HG03280 (cell line): ENCODE data around the gene PITRM1.

Source experiments
- ATAC-seq: cut with Tn5 transposase; IDR thresholded peaks from one replicate; pipeline ENCODE4 v1.9.1; 2021; ENCODE audit warnings: mild to moderate bottlenecking, moderate library complexity; ENCODE audit not compliant: unreplicated experiment

PITRM1 gene

DNA sequence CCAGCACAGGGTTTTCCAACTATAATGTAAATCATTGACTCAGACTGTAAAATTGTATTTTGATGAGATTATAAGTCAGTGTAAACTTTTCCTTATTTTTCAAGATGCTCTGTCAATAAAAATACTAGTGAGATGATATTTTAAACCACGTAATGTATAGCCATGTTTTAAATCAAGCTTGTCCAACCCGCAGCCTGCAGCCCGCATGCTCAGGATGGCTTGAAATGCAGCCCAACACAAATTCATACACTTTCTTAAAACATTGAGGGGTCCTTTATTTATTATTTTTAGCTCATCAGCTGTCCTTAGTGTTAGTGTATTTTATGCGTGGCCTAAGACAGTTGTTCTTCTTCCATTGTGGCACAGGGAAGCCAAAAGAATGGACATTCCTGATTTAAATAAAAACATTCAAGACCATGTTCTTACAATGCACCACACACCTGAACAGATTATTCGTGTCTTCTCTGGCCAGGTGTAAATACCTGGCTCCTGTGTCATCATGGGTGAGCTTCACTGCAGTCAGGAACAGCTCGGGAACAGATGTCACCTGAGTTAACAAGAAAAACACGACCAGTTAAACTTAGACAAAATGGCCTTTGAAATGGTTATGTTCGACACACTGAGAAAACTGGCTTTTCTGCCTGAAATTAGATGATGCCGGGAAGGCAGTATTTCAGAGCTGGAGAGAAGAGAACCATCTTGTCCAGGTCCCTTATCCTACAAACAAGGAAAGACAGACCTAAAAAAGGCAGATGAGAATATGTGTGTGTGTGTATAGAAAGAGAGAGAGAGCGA is 5.9 kb downstream of the PITRM1 start:
- no peak for ATAC-seq

- no peak for ATAC-seq
These were observed 7.4 kb downstream of the PITRM1 start for GRCh38 chr10:3165196-3165595.

- ATAC-seq: no peak
These were observed 8.7 kb downstream of the PITRM1 start for GRCh38 chr10:3163879-3164278.

- no peak for ATAC-seq
These were observed 10.0 kb downstream of the PITRM1 start for GRCh38 chr10:3162533-3162932.

GRCh38 chr10:3159152-3159551 is 13.4 kb downstream of the PITRM1 start:
- ATAC-seq: no peak

- ATAC-seq: no peak
These were observed 17.9 kb downstream of the PITRM1 start for GRCh38 chr10:3154666-3155065.

DNA sequence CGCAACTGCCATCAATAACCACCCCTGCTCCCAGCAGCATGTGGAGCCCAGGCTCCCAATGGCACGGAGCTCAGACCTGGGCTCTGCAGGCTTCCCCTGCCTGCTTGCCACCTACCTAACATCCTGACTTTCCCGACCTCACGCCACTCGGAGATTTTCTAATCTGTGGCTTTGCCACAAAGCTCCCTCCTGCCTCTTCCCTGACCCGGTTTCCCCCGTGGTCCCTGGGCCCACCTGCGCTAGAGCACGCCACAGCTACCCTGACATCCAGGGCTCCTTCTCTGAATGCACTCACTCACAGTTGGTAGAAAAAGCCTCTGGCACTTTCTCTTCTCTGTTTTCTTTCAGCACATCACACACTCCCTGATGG is 20.0 kb downstream of the PITRM1 start:
- ATAC-seq: no peak

DNA sequence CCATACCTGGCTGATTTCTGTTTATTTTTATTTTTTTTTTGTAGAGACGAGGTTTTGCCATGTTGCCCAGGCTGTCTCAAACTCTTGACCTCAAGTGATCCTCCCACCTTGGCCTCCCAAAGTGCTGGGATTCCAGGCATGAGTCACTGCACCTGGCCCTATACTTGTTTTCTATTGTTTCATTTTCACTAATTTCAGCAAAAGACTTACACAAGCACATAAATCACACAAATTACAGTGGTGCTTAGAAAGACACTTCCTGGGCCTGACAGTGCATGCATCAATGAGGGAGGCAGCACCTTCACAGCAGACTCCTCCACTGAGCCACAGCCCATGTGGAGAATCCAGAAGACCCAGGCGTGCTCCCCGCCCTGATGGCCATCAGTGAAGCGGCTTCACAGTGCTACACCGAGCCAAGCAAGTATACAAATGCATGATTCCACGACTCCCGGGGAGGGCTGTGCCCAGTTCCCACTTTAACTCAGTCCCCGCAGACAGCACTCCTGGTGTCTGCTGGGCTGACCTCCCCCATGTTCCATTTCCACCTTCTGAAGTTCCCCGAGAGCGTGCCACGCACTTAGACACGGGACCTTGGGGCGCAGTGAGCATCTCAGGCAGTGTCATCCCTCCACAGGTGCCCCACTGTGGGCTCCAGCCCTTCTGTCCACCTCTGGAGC is 20.6 kb downstream of the PITRM1 start:
- ATAC-seq: no peak

- ATAC-seq: no peak
These were observed 21.6 kb downstream of the PITRM1 start for GRCh38 chr10:3150961-3151360.

GRCh38 chr10:3150366-3150765 is 22.2 kb downstream of the PITRM1 start:
- ATAC-seq: no peak

DNA sequence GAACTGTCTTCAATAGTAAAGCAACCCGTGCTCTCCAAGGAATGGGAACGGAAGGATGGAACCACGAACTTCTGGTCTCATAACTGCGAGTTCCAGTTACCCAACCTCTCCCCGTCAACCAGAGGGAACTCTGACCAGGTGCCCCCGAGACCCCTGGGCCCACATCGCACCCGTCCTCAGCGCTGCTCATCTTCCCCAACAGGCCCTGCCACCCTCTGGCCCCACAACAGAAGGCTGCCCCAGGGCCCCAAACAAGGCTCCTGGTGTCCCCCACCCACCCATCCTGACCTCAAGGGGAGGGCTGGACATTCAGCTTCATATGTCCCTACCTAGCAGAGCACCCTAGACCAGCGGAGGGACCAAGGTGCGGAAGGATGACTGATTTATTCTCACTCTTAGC is 22.7 kb downstream of the PITRM1 start:
- no peak for ATAC-seq

GRCh38 chr10:3148994-3149393 is 23.6 kb downstream of the PITRM1 start:
- ATAC-seq: no peak

- no peak for ATAC-seq
These were observed 24.5 kb downstream of the PITRM1 start for GRCh38 chr10:3148041-3148440.

GRCh38 chr10:3147117-3147820 is 25.3 kb downstream of the PITRM1 start:
- ATAC-seq: no peak

DNA sequence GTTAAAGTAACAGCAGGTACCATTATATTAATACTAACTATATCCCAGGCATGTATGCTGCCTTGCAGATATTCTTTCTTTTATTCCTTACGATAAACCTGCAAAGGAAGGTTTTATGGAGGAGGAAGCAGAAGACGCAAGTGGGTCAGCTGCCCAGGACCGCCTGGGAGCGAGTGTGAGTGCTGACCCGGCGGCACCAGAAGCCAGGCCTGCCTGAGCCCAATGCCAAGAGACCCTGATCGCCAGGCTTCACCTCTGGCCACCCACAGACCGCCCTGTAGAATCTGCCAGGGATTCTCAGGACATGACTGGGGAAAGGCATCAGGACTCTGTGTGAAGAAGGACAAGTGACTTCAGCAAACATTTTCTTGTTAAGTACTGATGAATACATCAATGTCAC is 26.3 kb downstream of the PITRM1 start:
- no peak for ATAC-seq

DNA sequence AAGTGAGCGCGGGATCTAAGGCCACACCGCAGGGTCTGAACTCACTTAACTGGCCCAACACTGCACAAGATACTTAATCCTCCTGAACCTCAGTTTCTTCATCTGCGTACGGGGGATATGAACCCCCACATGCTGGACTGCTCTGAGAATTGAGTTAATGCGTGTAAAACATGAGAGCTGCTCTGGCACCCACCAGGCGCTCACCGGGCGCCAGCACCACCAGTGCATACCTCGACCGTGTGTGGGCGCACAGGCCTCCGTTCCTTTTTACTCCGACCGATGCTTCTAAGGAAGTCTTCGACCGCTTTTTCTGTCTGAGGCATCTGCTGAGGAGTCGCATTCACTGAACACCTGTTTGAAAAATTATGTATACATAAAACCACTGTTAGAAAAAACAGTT is 27.2 kb downstream of the PITRM1 start:
- ATAC-seq: no peak

- ATAC-seq: no peak
These were observed 28.7 kb downstream of the PITRM1 start for GRCh38 chr10:3143791-3144434.

- ATAC-seq: no peak
These were observed 29.2 kb downstream of the PITRM1 start for GRCh38 chr10:3143366-3143765.

DNA sequence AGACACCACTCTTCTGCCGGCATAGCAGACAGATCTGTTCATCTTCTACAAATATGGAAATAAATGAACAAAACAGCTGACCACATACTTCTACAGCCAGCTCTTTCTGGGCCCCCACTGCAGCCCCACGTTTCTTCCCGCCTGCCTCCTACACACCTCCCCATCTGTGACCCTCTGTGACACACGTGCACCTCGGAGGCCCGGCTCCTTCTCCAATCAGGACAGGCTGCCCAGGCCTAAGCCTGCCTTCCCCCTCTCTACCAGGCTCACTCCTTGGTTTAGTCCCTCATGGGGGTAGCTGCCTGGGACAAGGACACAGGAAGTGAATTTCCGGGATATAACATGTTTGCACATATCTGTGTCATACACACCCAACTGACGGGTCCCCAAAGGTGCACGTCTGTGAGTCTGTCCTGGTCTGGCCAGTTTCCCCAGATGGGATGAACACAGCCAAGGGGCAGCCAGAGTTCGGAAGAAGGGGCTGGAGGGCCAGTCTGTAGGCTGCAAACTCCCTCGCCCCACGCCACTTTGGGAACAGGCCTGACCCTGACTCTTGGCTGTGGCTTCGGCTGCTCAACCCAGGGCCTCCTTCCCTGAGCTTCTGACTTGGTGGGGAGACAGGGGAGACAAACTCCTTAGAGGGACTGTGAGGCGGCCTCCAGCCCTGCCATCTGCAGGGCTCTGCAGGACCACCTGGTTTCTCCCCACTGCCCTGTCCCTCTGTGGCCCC is 30.3 kb downstream of the PITRM1 start:
- ATAC-seq: no peak

- ATAC-seq: no peak
These were observed 31.1 kb downstream of the PITRM1 start for GRCh38 chr10:3141351-3142005.
